Activated CD8-positive, alpha-beta T cell treated with anti-CD3 and anti-CD28 coated beads, Interleukin-2, amount 10 ng/mL, durations not matched to agents 7 days and 5 days (primary cell): ENCODE measurements around the gene TXNRD1. TPM values are rescaled to one million over a fixed set of nuclear protein-coding genes. Genes with fewer than 3 reads are reported as not detected.
A peak's percentile ranks its signal among the peaks of the same experiment; 100 is the strongest.

ENCODE experiments used
- ATAC-seq: fragments of 150-1000 bp; cut with Tn5 transposase; one replicate; pipeline ENCODE4 v1.10.0; 2021; ENCODE audit warnings: moderate library complexity
- CTCF ChIA-PET: fragments of 350-600 bp; sonication (Branson Sonifier 250); formaldehyde crosslinking; loops from one replicate; lab custom pipeline; 2021; ENCODE audit warnings: antibody characterized with exemption; lab: Charles Lee
- POLR2A ChIA-PET: fragments of 350-600 bp; sonication (Branson Sonifier 250); formaldehyde crosslinking; loops from one replicate; lab custom pipeline; 2021; ENCODE audit warnings: antibody characterized with exemption; lab: Charles Lee
- DNase-seq: peaks from one replicate; pipeline ENCODE4 v3.0.0-alpha.2; 2020
- H3K27ac Mint-ChIP-seq: one replicate; pipeline ENCODE4 v1.8.0; 2021; ENCODE audit warnings: mild to moderate bottlenecking, mixed read lengths
- H3K27me3 Mint-ChIP-seq: one replicate; pipeline ENCODE4 v1.8.0; 2021; ENCODE audit warnings: low read depth, mixed read lengths
- H3K36me3 Mint-ChIP-seq: one replicate; pipeline ENCODE4 v1.8.0; 2021; ENCODE audit warnings: low read depth, mixed read lengths
- H3K4me1 Mint-ChIP-seq: one replicate; pipeline ENCODE4 v1.8.0; 2021; ENCODE audit warnings: low read depth, mixed read lengths
- H3K4me3 Mint-ChIP-seq: one replicate; pipeline ENCODE4 v1.8.0; 2021; ENCODE audit warnings: mild to moderate bottlenecking, mixed read lengths
- H3K9me3 Mint-ChIP-seq: one replicate; pipeline ENCODE4 v1.8.0; 2022; ENCODE audit warnings: mixed read lengths; ENCODE audit not compliant: insufficient read depth
- total RNA-seq, 2 experiments: library from RNA; stranded (reverse); gene quantifications; one replicate each; pipeline ENCODE4 v1.2.3, GENCODE V29; 2021

TXNRD1 gene
- total RNA-seq, 2 experiments from 2014 or later: 88.7 to 98.5 TPM

- no peaks in the 10 kb centered on the region for H3K27me3 Mint-ChIP-seq
- peaks cover 43% of the 10 kb centered on the region for H3K4me1 Mint-ChIP-seq
- H3K9me3 Mint-ChIP-seq: no peaks in the 10 kb centered on the region
- H3K27ac Mint-ChIP-seq: peak overlapping the region; percentile 3
- H3K4me3 Mint-ChIP-seq: no peak overlapping the region
- DNase-seq: no peak
- ChIA-PET POLR2A (no interaction called here), CTCF (no interaction called here)
- peaks cover 52% of the 10 kb centered on the region for H3K36me3 Mint-ChIP-seq
- no peak for ATAC-seq
Observed at GRCh38 chr12:104296718-104297117, 81.1 kb downstream of the TXNRD1 start.

GRCh38 chr12:104297477-104298113, 82.0 kb downstream of the TXNRD1 start:
- no peak for DNase-seq
- Mint-ChIP-seq H3K27me3 (no peaks in the 10 kb centered on the region), H3K9me3 (no peaks in the 10 kb centered on the region), H3K4me3 (no peak overlapping the region), H3K4me1 (peaks cover 39% of the 10 kb centered on the region), H3K27ac (no peak overlapping the region), H3K36me3 (peaks cover 46% of the 10 kb centered on the region)
- ChIA-PET CTCF (no interaction called here), POLR2A (no interaction called here)
- ATAC-seq: no peak

- Mint-ChIP-seq H3K36me3 (peaks cover 43% of the 10 kb centered on the region), H3K27me3 (no peaks in the 10 kb centered on the region), H3K27ac (no peak overlapping the region), H3K4me1 (peaks cover 54% of the 10 kb centered on the region), H3K4me3 (no peak overlapping the region), H3K9me3 (no peaks in the 10 kb centered on the region)
- DNase-seq: no peak
- no peak for ATAC-seq
- ChIA-PET POLR2A (interaction anchor here (1.0 kb wide), 1 partner anchor 12 kb away, joined by 7 read pairs; no protein-coding TSS in a partner anchor), CTCF (interaction anchor here (0.8 to 5.1 kb wide), 2 partner anchors 12 to 59 kb away, joined by 3 to 37 read pairs; no protein-coding TSS in a partner anchor)
Observed at GRCh38 chr12:104299842-104300481, 84.4 kb downstream of the TXNRD1 start.

GRCh38 chr12:104303538-104304151, 88.1 kb downstream of the TXNRD1 start, which contains the start of gene EID3:
TSS of gene EID3 (plus strand) at chr12:104303739. CDS start at chr12:104303935, 196 bp downstream.
- peak within 1 kb of the TSS; percentile 90 for H3K4me3 Mint-ChIP-seq
- peak; percentile 93 for DNase-seq
- H3K27me3 Mint-ChIP-seq: no peaks in the 10 kb centered on the region
- POLR2A ChIA-PET: interaction anchor here (0.7 to 5.4 kb wide), 7 partner anchors 9 to 334 kb away, joined by 3 to 50 read pairs (median 3); no protein-coding TSS in a partner anchor
- CTCF ChIA-PET: interaction anchor here (0.8 to 5.1 kb wide), 7 partner anchors 10 to 103 kb away, joined by 3 to 37 read pairs (median 4); no protein-coding TSS in a partner anchor
- peak; percentile 98 for ATAC-seq
- H3K36me3 Mint-ChIP-seq: peaks cover 39% of the 10 kb centered on the region
- peaks cover 54% of the 10 kb centered on the region for H3K4me1 Mint-ChIP-seq
- H3K27ac Mint-ChIP-seq: peak within 1 kb of the TSS; percentile 99
- no peaks in the 10 kb centered on the region for H3K9me3 Mint-ChIP-seq

- ChIA-PET CTCF (interaction anchor here (0.6 to 5.1 kb wide), 7 partner anchors 17 to 162 kb away, joined by 3 to 37 read pairs (median 4); no protein-coding TSS in a partner anchor), POLR2A (interaction anchor here (0.7 to 5.4 kb wide), 6 partner anchors 8 to 335 kb away, joined by 3 to 50 read pairs (median 4); no protein-coding TSS in a partner anchor)
- peak overlapping the region; percentile 99 for H3K27ac Mint-ChIP-seq
- H3K4me3 Mint-ChIP-seq: peak overlapping the region; percentile 90
- H3K4me1 Mint-ChIP-seq: peaks cover 57% of the 10 kb centered on the region
- H3K27me3 Mint-ChIP-seq: no peaks in the 10 kb centered on the region
- peaks cover 42% of the 10 kb centered on the region for H3K36me3 Mint-ChIP-seq
- no peak for ATAC-seq
- no peak for DNase-seq
- no peaks in the 10 kb centered on the region for H3K9me3 Mint-ChIP-seq
Observed at GRCh38 chr12:104304261-104305009, 88.9 kb downstream of the TXNRD1 start.

- no peaks in the 10 kb centered on the region for H3K9me3 Mint-ChIP-seq
- H3K4me3 Mint-ChIP-seq: no peak overlapping the region
- peaks cover 41% of the 10 kb centered on the region for H3K36me3 Mint-ChIP-seq
- ChIA-PET POLR2A (interaction anchor here (5.4 kb wide), 1 partner anchor 18 kb away, joined by 50 read pairs; no protein-coding TSS in a partner anchor), CTCF (interaction anchor here (0.7 to 1.2 kb wide), 2 partner anchors 103 to 518 kb away, joined by 3 to 5 read pairs; no protein-coding TSS in a partner anchor)
- DNase-seq (no peak), ATAC-seq (no peak)
- H3K27ac Mint-ChIP-seq: no peak overlapping the region
- peaks cover 56% of the 10 kb centered on the region for H3K4me1 Mint-ChIP-seq
- no peaks in the 10 kb centered on the region for H3K27me3 Mint-ChIP-seq
Observed at GRCh38 chr12:104305349-104305748, 89.8 kb downstream of the TXNRD1 start.

- Mint-ChIP-seq H3K36me3 (peaks cover 44% of the 10 kb centered on the region), H3K4me1 (peaks cover 53% of the 10 kb centered on the region), H3K9me3 (no peaks in the 10 kb centered on the region), H3K4me3 (no peak overlapping the region), H3K27ac (no peak overlapping the region), H3K27me3 (no peaks in the 10 kb centered on the region)
- DNase-seq: no peak
- POLR2A ChIA-PET: interaction anchor here (5.4 kb wide), 1 partner anchor 19 kb away, joined by 50 read pairs; no protein-coding TSS in a partner anchor
- no peak for ATAC-seq
- CTCF ChIA-PET: no interaction called here
Observed at GRCh38 chr12:104306376-104306775, 90.8 kb downstream of the TXNRD1 start.

- H3K4me1 Mint-ChIP-seq: peaks cover 49% of the 10 kb centered on the region
- ChIA-PET POLR2A (no interaction called here), CTCF (interaction anchor here (0.6 to 0.9 kb wide), 2 partner anchors 31 to 91 kb away, joined by 3 to 4 read pairs; no protein-coding TSS in a partner anchor)
- ATAC-seq (no peak), DNase-seq (no peak)
- H3K36me3 Mint-ChIP-seq: peaks cover 46% of the 10 kb centered on the region
- no peak overlapping the region for H3K27ac Mint-ChIP-seq
- no peaks in the 10 kb centered on the region for H3K27me3 Mint-ChIP-seq
- no peaks in the 10 kb centered on the region for H3K9me3 Mint-ChIP-seq
- H3K4me3 Mint-ChIP-seq: no peak overlapping the region
Observed at GRCh38 chr12:104306943-104307654, 91.5 kb downstream of the TXNRD1 start.

GRCh38 chr12:104307655-104308000, 92.0 kb downstream of the TXNRD1 start:
- Mint-ChIP-seq H3K4me1 (peaks cover 47% of the 10 kb centered on the region), H3K36me3 (peaks cover 50% of the 10 kb centered on the region), H3K4me3 (no peak overlapping the region), H3K27me3 (no peaks in the 10 kb centered on the region), H3K27ac (no peak overlapping the region), H3K9me3 (no peaks in the 10 kb centered on the region)
- CTCF ChIA-PET: interaction anchor here (0.9 kb wide), 1 partner anchor 91 kb away, joined by 3 read pairs; no protein-coding TSS in a partner anchor
- POLR2A ChIA-PET: interaction anchor here (1.2 kb wide), 1 partner anchor 18 kb away, joined by 3 read pairs; no protein-coding TSS in a partner anchor
- DNase-seq (no peak), ATAC-seq (no peak)

- H3K9me3 Mint-ChIP-seq: no peaks in the 10 kb centered on the region
- no peak overlapping the region for H3K4me3 Mint-ChIP-seq
- no peak for ATAC-seq
- H3K36me3 Mint-ChIP-seq: peaks cover 51% of the 10 kb centered on the region
- CTCF ChIA-PET: no interaction called here
- H3K27me3 Mint-ChIP-seq: no peaks in the 10 kb centered on the region
- POLR2A ChIA-PET: no interaction called here
- DNase-seq: no peak
- peaks cover 31% of the 10 kb centered on the region for H3K4me1 Mint-ChIP-seq
- H3K27ac Mint-ChIP-seq: no peak overlapping the region
Observed at GRCh38 chr12:104309446-104309993, 93.9 kb downstream of the TXNRD1 start.
